KMS-11 (cell line): ENCODE results near the gene SLC25A41.

Experiments
- H2AFZ ChIP-seq: fragments of 200-600 bp; sonication (generic); 2 replicates; pipeline ENCODE4 v1.6.1; 2016; ENCODE audit warnings: antibody characterized with exemption, mixed run types, low read depth
- H3K27ac ChIP-seq: fragments of 200-600 bp; sonication (generic); 2 replicates; pipeline ENCODE4 v1.6.1; 2016; ENCODE audit warnings: mild to moderate bottlenecking, mixed run types
- H3K27me3 ChIP-seq: fragments of 200-600 bp; sonication (generic); 2 replicates; pipeline ENCODE4 v1.6.1; 2017; ENCODE audit warnings: mild to moderate bottlenecking, low read depth, mixed run types, moderate library complexity; ENCODE audit not compliant: insufficient read depth
- H3K36me3 ChIP-seq: fragments of 200-600 bp; sonication (generic); 2 replicates; pipeline ENCODE4 v1.6.1; 2017; ENCODE audit warnings: mild to moderate bottlenecking, mixed run types; ENCODE audit not compliant: insufficient read depth
- H3K4me1 ChIP-seq: fragments of 200-600 bp; sonication (generic); 2 replicates; pipeline ENCODE4 v1.6.1; 2016; ENCODE audit warnings: mild to moderate bottlenecking, low read depth, mixed run types; ENCODE audit not compliant: poor library complexity, severe bottlenecking
- H3K4me2 ChIP-seq: fragments of 200-600 bp; sonication (generic); 2 replicates; pipeline ENCODE4 v1.7.0; 2016; ENCODE audit warnings: mild to moderate bottlenecking, mixed run types
- H3K4me3 ChIP-seq: fragments of 200-600 bp; sonication (generic); IDR thresholded peaks from 2 replicates; pipeline ENCODE4 v1.6.1; 2017; ENCODE audit warnings: low read depth, low read length, mixed read lengths; ENCODE audit not compliant: insufficient read depth
- H3K79me2 ChIP-seq: fragments of 200-600 bp; sonication (generic); 2 replicates; pipeline ENCODE4 v1.6.1; 2016; ENCODE audit warnings: low read depth, mixed run types; ENCODE audit not compliant: insufficient read depth
- H3K9ac ChIP-seq: fragments of 200-600 bp; sonication (generic); 2 replicates; pipeline ENCODE4 v1.6.1; 2016; ENCODE audit warnings: mild to moderate bottlenecking, mixed run types
- H4K20me1 ChIP-seq: fragments of 200-600 bp; sonication (generic); 2 replicates; pipeline ENCODE4 v1.6.1; 2016; ENCODE audit warnings: mild to moderate bottlenecking, mixed run types; ENCODE audit not compliant: insufficient read depth
- TF ChIP-seq, protein P1 (sequence below): fragments of 200-600 bp; sonication (generic); conservative IDR thresholded peaks from 2 replicates; pipeline ENCODE4 v1.6.1; 2017; ENCODE audit warnings: low read depth, mild to moderate bottlenecking, antibody characterized with exemption, low read length, moderate library complexity, mixed read lengths

The SLC25A41 gene

DNA sequence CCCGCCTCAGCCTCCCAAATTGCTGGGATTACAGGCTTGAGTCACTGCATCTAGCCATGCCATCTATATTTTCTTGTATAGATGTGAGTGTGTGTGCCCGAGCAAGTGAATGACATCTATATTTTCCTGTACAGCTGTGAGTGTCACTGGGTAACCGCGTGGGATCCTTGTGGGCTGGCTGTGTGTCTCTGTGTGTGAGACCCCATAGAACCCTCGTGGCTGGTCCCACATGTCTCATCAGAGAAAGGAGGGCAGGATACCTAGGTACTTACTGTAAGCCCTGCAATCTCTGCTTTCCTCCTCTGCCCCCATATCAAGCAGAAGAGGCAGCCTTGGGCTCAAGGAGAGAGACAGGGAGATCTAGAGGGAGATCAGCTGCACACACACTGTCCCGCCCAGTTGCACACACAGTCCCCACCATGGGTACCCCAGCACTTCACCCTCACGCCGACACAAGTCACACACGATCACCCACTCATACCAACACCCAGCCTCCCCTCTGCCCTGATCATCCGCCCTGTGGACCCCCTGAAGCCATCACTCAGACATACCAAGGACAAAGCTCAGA is 47.4 kb upstream of the SLC25A41 start:
- Histone ChIP-seq H3K4me1 (no peaks in the 10 kb centered on the region), H3K4me3 (no peak overlapping the region), H3K79me2 (no peaks in the 10 kb centered on the region), H4K20me1 (no peaks in the 10 kb centered on the region), H2AFZ (no peak overlapping the region), H3K36me3 (no peaks in the 10 kb centered on the region), H3K27me3 (no peaks in the 10 kb centered on the region), H3K27ac (no peak overlapping the region), H3K9ac (no peak overlapping the region), H3K4me2 (no peak overlapping the region)
- TF ChIP-seq, protein P1, sequence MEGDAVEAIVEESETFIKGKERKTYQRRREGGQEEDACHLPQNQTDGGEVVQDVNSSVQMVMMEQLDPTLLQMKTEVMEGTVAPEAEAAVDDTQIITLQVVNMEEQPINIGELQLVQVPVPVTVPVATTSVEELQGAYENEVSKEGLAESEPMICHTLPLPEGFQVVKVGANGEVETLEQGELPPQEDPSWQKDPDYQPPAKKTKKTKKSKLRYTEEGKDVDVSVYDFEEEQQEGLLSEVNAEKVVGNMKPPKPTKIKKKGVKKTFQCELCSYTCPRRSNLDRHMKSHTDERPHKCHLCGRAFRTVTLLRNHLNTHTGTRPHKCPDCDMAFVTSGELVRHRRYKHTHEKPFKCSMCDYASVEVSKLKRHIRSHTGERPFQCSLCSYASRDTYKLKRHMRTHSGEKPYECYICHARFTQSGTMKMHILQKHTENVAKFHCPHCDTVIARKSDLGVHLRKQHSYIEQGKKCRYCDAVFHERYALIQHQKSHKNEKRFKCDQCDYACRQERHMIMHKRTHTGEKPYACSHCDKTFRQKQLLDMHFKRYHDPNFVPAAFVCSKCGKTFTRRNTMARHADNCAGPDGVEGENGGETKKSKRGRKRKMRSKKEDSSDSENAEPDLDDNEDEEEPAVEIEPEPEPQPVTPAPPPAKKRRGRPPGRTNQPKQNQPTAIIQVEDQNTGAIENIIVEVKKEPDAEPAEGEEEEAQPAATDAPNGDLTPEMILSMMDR, result no peak

DNA sequence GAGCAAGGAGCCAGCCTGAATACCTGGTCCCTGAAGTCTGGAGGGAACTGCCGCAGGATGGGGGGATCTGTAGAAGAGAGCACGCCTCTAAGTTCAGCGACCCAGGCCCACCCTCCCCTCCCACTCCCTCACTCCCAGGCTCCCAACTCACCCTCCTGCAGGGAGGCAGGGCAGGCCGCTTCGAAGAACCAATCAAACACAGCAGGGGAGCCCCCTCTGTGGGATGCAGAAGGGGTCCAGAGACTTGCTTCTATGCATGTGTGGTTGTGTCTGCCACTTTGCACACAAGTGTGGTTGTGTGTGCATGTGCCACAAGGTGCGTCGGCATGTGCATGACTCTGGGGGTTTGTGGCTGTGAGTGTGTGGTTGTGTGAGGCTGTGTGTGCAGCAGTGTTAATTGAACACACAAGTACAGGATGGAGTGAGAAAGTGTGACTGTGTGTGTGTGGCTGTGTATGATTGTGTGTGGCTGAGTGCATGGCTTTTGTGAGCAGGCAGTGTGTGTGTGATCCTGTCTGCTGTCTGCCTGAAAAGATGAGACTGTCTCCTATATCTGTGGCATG is 46.4 kb upstream of the SLC25A41 start:
- Histone ChIP-seq H3K27me3 (no peaks in the 10 kb centered on the region), H3K36me3 (no peaks in the 10 kb centered on the region), H3K79me2 (no peaks in the 10 kb centered on the region), H3K9ac (no peak overlapping the region), H3K4me3 (no peak overlapping the region), H3K27ac (no peak overlapping the region), H3K4me1 (no peaks in the 10 kb centered on the region), H2AFZ (no peak overlapping the region), H3K4me2 (no peak overlapping the region), H4K20me1 (no peaks in the 10 kb centered on the region)
- TF ChIP-seq, protein P1, result no peak

DNA sequence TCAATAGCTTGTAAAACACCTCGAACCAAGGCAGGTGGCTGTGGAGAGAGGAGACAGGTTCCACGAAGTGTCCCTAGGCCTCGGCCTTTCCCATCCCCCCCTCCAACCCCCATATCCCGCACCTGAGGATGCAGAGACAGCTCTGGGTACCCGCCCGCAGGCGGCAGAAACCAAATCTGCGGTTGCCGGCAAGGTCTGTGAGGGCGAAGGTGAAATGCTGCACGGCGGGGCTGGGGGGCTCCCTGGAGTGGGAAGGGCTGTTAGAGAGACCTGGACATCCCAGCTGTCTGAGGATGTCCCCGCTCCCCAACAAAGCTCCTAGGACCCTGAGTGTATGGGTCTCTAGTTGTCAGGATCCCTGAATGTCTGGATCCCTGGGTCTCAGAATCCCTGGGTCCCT is 45.3 kb upstream of the SLC25A41 start:
- TF ChIP-seq, protein P1, result no peak
- Histone ChIP-seq H3K9ac (no peak overlapping the region), H3K4me1 (no peaks in the 10 kb centered on the region), H3K27ac (no peak overlapping the region), H4K20me1 (no peaks in the 10 kb centered on the region), H3K4me2 (no peak overlapping the region), H3K36me3 (no peaks in the 10 kb centered on the region), H3K27me3 (no peaks in the 10 kb centered on the region), H3K79me2 (no peaks in the 10 kb centered on the region), H3K4me3 (no peak overlapping the region), H2AFZ (no peak overlapping the region)

DNA sequence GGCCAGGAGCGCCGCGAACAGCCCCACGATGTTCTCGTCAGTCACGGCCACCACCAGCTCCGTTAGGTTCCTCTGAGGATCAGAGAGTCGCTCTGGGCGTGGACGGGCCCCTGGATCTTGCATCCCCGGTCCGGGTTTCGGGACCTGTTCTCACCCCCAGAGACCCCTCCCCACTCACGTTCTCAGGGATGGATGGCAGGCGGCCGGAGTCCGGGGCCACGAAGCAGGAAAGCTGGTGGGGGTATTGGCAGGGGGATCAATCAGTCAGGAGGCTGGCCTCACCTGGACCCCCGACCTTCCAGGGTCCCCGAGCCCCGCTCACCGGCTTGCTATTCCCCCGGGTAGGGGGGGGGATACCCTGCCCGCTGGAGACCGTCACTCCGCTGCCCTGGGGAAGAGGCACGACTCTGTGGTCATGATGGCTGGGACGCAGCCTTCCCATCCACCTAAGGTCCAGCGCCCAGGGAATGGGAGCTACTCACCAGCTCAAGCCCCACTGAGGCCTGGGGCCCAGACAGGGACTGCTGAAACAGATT is 43.4 kb upstream of the SLC25A41 start:
- H3K4me1 ChIP-seq, result no peaks in the 10 kb centered on the region
- H3K9ac ChIP-seq, result no peak overlapping the region
- no peak overlapping the region for H3K4me3 ChIP-seq
- H4K20me1 ChIP-seq, result no peaks in the 10 kb centered on the region
- no peaks in the 10 kb centered on the region for H3K27me3 ChIP-seq
- H3K79me2 ChIP-seq, result no peaks in the 10 kb centered on the region
- no peak overlapping the region for H3K4me2 ChIP-seq
- TF ChIP-seq, protein P1, result no peak
- H3K36me3 ChIP-seq, result no peaks in the 10 kb centered on the region
- H2AFZ ChIP-seq, result no peak overlapping the region
- no peak overlapping the region for H3K27ac ChIP-seq
